ENCODE measurements around the gene TECPR2. TPM values are rescaled to one million over a fixed set of nuclear protein-coding genes. Genes with fewer than 3 reads are reported as not detected.

Gene TECPR2
- total and polyA plus RNA-seq, 10 of the 15 experiments (the other 5 are each of a cell fraction or from before 2014, with no cell fraction given): 0.15 to 10.0 (median 3.0) TPM

GRCh38 chr14:102333795-102334705 is 28.7 kb upstream of the TECPR2 start (continued):
- TF ChIP-seq, protein P1, sequence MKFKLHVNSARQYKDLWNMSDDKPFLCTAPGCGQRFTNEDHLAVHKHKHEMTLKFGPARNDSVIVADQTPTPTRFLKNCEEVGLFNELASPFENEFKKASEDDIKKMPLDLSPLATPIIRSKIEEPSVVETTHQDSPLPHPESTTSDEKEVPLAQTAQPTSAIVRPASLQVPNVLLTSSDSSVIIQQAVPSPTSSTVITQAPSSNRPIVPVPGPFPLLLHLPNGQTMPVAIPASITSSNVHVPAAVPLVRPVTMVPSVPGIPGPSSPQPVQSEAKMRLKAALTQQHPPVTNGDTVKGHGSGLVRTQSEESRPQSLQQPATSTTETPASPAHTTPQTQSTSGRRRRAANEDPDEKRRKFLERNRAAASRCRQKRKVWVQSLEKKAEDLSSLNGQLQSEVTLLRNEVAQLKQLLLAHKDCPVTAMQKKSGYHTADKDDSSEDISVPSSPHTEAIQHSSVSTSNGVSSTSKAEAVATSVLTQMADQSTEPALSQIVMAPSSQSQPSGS (IDR thresholded peaks at IDR 0.05; ENCODE audit: low read length): no peak
- TF ChIP-seq FOS (IDR thresholded peaks at IDR 0.05; ENCODE audit: borderline replicate concordance, extremely low read depth, insufficient read length): no peak

DNA sequence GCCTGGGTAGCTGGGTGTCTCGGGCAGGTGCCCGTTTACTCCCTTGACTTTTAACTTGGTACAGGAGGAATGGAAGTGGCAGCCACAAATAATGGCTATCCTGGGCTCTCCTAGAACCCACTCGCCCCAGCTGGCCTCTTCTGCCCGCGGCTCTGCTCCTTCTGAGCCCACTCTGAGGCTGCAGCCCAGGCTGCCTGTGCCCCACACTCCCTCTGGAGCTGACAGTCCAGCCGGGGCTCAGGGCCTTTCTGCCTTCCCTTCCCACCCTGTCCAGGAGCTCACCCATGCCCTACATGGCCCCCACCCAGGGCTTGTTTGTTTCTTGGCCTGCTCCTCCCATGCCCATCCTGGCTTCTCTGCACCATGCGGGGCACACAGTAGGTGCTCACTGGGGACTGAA is 27.6 kb upstream of the TECPR2 start:
- ChIA-PET RAD21 (ENCODE audit: unreplicated experiment) (no interaction called here), CTCF (interaction anchor here (0.6 kb wide), 1 partner anchor 350 kb away, joined by 4 read pairs; no protein-coding TSS in a partner anchor), SMC1A (ENCODE audit: uncharacterized antibody, unreplicated experiment) (no interaction called here), POLR2A (interaction anchor here (1.0 kb wide), 1 partner anchor 14 kb away, joined by 4 read pairs; no protein-coding TSS in a partner anchor)
- intact Hi-C loops (cut with micrococcal nuclease; ENCODE audit: unreplicated experiment) (no loop called here), in situ Hi-C loops (cut with MboI) (no loop called here)
- WGBS (ENCODE audit: insufficient coverage, insufficient replicate concordance, low lambda C conversion rate, missing lambda C conversion rate): 91% methylated on average over 7 of the region's 7 CpGs
- Histone ChIP-seq H3K4me3 (no peak overlapping the region), H3K27ac (ENCODE audit: control insufficient read depth, insufficient read depth) (no peak overlapping the region), H3K9ac (ENCODE audit: control insufficient read depth, insufficient read depth, low read length) (no peak overlapping the region), H4K20me1 (ENCODE audit: control insufficient read depth, insufficient read depth) (no peaks in the 10 kb centered on the region), H3K27me3 (replicated peaks in 1 of 2; ENCODE audit: control insufficient read depth in 2 of 2, insufficient read depth in 2 of 2, low read length in 1 of 2) (no peaks in the 10 kb centered on the region), H3K4me2 (ENCODE audit: control insufficient read depth, insufficient read depth) (no peak overlapping the region), H3K9me3 (replicated peaks; ENCODE audit: control insufficient read depth, insufficient read depth, low read length) (no peaks in the 10 kb centered on the region), H3K79me2 (ENCODE audit: control insufficient read depth, insufficient read depth, low read length) (no peaks in the 10 kb centered on the region), H2AFZ (ENCODE audit: control insufficient read depth, low read depth, low read length) (no peak overlapping the region), H3K4me1 (ENCODE audit: control insufficient read depth, insufficient read depth, low read length) (no peaks in the 10 kb centered on the region), H3K36me3 (ENCODE audit: control insufficient read depth in 2 of 2, insufficient read depth in 2 of 2, low read length in 1 of 2) (no peaks in the 10 kb centered on the region; a peak in 2 of 4 replicates)
- ATAC-seq: no peak
- DNase-seq (ENCODE audit: low read depth, low spot score): no peak
- FAIRE-seq: no peak
- BruUV-seq (replicated peaks): no TSS peak
- TF ChIP-seq NFYB (IDR thresholded peaks at IDR 0.05; ENCODE audit: insufficient read depth, low read depth, low read length) (no peak), ATF3 (IDR thresholded peaks at IDR 0.05; ENCODE audit: borderline replicate concordance, extremely low read depth, low read depth, low read length) (no peak), JUNB (IDR thresholded peaks at IDR 0.05) (no peak), RBBP5 (conservative IDR thresholded peaks at IDR 0.05) (no peak), CUX1 (IDR thresholded peaks at IDR 0.05; ENCODE audit: insufficient replicate concordance, low read depth, low read length) (no peak), HDAC2 (IDR thresholded peaks at IDR 0.05) (no peak), RELA (IDR thresholded peaks at IDR 0.05; ENCODE audit: borderline replicate concordance, partially characterized antibody) (no peak), NR2F1 (conservative IDR thresholded peaks at IDR 0.05) (no peak)
- TF ChIP-seq, protein P2, sequence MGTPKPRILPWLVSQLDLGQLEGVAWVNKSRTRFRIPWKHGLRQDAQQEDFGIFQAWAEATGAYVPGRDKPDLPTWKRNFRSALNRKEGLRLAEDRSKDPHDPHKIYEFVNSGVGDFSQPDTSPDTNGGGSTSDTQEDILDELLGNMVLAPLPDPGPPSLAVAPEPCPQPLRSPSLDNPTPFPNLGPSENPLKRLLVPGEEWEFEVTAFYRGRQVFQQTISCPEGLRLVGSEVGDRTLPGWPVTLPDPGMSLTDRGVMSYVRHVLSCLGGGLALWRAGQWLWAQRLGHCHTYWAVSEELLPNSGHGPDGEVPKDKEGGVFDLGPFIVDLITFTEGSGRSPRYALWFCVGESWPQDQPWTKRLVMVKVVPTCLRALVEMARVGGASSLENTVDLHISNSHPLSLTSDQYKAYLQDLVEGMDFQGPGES (IDR thresholded peaks at IDR 0.05): no peak
- TF ChIP-seq, protein P3, sequence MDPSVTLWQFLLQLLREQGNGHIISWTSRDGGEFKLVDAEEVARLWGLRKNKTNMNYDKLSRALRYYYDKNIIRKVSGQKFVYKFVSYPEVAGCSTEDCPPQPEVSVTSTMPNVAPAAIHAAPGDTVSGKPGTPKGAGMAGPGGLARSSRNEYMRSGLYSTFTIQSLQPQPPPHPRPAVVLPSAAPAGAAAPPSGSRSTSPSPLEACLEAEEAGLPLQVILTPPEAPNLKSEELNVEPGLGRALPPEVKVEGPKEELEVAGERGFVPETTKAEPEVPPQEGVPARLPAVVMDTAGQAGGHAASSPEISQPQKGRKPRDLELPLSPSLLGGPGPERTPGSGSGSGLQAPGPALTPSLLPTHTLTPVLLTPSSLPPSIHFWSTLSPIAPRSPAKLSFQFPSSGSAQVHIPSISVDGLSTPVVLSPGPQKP (IDR thresholded peaks at IDR 0.05; ENCODE audit: low read depth, low read length): no peak

All from GM12878 (cell line).